ENCODE results near the gene LORICRIN. TPM values are rescaled to one million over a fixed set of nuclear protein-coding genes. Genes with fewer than 3 reads are reported as not detected.
"Not testable (repeated sequence)": the region's sequence is repeated elsewhere in the genome, so short reads cannot be mapped to it uniquely, and the experiment has no call there.

LORICRIN gene, protein sequence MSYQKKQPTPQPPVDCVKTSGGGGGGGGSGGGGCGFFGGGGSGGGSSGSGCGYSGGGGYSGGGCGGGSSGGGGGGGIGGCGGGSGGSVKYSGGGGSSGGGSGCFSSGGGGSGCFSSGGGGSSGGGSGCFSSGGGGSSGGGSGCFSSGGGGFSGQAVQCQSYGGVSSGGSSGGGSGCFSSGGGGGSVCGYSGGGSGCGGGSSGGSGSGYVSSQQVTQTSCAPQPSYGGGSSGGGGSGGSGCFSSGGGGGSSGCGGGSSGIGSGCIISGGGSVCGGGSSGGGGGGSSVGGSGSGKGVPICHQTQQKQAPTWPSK
- not detected in 2 replicates for total RNA-seq (2014; rRNA removed; shearing (Covaris generic))

DNA sequence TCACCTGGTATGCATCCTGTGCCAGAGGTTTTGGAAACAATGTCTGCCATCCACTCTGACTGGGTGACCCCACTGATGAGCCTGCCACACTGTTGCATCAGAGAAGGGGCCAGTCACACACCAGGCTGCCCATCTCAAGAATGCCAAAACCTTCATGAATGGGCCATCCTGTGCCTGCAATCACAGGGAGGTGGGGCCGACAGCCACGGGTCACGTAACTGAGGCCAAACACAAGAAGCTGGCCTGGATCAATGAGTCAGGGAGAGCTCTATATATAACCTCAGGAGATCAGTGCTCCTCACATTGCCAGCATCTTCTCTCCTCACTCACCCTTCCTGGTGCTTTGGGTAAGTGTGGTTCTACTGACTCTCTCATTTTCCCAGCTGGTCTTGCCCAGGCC lies at the start of gene LORICRIN:
Gene LORICRIN (plus strand): TSS at position 301 of the 400 bp plus-strand sequence. CDS start 1,263 bp downstream, outside the sequence.
- DNase-seq (ENCODE audit: low spot score): no peak

DNA sequence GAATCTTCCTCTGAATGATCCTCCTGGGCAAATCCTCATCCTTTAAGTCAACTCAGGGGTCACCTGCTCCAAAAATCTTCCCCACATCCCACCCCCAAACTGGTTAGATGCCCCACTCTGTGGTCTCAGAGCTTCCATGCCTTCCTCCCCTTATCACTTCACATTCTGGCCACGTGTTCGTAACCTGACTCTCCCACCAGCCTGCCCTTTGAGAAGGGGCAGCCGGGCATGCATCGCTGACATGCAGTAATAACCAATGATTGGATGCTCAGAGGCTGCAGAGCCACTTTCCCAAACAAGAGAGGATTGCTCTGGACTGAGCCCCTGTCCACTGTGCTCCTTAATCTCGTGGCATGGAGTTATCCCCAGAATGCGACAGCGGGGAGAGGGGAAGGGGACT lies 49.3 kb upstream of the LORICRIN start:
- DNase-seq (ENCODE audit: low spot score): no peak

DNA sequence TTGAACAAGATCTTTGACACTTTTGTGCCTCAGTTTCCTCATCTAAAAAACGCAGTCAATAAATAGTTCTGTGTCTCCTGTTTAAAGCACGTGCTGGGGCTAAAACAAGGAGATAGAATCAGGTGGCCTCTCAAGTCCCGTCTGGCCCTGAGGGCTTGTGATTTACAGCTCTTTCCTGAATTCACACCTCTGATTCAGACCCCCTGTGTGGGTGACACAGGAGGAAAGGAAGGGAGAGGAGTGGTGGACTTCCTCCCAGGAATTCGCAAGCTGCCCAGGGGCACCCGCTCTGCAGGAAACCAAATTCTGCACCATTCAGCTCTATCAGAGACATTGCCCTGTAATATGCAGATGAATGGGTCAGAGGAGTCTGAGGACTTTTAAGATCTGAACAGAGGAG lies 47.3 kb upstream of the LORICRIN start:
- DNase-seq (ENCODE audit: low spot score): no peak

DNA sequence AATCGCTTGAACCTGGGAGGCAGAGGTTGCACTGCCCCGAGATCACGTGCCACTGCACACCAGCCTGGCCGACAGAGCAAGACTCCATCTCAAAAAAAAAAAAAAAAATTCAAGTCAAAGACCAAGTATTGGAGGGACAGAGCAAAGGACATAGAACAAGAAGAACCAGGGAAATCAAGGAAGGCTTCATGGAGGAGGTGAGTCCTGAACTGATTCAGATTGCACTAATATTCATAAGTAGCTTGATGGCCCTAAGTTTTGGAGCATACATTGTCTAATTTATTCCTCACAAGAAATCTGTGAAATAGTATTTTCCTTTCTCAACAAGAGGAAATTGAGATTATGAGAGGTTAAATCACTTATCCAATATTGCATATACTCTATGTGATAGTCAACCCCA lies 46.0 kb upstream of the LORICRIN start:
- no peak for DNase-seq (ENCODE audit: low spot score)

DNA sequence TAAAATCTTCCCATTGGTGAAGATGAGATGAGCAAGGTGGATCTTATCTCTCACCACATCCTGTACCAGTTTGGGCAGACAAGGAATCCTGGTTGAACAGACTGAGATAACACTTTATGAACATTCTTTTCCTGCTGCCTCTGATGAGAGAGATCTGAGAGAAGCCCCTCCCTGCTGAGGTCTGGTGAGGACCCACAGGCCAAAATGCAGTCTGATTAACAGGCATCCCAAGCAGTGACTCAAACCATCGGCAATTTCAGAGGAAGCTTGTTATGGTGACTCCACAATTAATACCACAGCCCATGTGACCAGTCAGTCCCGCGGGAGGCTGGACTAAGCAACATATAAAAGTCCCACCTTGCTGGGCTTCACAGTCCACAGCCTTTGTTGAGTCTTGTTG lies 42.3 kb upstream of the LORICRIN start, which contains the start of gene PRR9:
Gene PRR9 (plus strand): TSS at position 373 of the 400 bp plus-strand sequence. CDS start 561 bp downstream, outside the sequence.
- DNase-seq (ENCODE audit: low spot score): no peak

DNA sequence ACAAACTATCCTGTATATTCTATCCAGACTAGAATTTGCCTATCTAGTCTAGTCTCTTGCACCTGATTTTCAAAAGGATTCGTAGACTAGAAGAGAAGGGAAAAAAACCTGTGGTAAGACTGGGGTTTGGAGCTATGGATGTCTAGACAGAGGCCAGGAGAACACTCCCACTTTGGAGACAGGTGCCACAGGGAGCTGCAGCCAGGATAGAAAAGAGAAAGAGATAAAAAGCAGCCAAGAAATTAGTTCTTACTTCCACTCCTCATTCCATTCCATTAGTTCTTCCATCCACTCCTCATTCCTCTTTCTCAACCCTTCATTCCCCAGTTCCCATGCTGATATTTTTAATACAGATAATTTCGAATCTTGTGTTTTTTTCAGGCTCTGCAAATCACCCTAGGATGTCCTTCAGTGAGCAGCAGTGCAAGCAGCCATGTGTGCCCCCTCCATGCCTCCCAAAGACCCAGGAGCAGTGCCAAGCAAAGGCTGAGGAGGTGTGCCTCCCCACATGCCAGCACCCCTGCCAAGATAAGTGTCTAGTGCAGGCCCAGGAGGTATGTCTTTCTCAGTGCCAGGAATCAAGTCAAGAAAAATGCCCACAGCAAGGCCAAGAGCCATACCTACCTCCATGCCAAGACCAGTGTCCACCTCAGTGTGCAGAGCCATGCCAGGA lies 41.6 kb upstream of the LORICRIN start:
- DNase-seq (ENCODE audit: low spot score): no peak

DNA sequence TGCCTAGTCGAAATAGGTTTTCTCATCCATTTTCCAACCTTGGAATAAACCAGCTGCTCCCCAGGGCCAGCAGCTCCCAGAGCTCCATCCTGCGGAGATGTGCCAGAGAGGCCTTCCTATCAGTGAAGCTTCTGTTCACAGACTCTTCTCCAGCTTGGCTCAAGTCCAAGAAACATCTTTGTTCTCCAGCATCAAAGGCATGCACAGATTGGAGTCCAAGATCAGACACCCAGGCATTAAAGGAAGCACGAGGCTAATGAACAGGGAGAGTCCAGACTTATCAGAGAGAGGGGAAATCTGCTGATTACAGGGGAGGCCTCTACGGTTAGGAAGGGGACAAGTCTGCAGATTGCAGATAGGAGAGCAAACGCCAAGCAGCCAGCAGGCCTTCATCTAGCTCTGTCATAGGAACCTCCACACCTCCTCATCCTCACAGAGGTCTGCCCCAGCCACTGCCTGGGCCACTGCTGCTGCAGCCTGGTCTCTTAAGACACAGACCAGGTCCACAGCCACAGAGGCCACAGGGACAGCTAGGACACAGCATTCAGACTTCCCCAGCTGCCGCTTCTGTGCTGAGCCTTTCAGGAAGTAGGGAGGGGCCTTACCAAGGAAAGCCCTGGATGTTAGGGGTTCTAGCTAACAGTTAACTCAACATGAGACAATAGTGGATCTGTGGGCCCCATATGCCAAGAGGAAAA lies 38.7 kb upstream of the LORICRIN start:
- DNase-seq (ENCODE audit: low spot score): no peak

DNA sequence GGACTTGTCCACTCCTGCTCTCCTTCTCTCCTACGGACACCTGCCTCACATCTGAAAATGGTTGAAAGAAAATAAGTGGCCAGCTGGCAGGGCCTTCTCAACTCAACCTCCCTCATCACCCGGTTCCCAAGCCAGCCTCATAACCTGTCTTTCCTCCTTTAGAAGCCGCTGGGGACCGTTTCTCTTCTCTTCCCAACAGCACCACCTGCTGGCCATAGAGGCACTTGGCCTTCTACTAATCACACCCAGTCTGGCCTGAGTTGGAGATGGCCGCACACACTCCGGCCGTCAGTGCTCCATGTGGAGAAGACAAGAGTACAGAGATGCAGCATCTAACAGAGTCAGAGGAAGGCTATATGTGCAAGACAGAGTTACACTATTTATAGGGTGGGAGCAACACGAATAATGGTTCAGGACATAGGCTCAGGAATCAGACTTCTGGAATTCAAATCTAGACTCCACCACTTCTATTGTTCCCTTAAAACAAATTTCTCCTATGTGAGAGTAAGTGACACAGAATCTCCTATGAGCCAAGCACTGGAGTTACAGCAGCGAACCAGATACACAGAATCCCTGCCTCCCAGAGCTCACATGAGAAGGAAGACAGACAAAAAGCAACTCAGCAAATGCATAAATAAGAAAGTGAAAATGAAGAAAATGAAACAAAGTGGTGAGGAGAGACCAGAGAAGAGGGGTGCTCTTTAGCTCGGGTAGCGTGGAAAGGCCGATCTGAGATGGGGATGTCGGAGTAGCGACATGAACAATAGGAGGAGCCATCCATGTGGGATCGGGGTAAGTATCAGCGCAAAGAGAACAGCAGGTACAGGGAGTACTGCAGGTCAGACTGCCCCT lies 36.2 kb upstream of the LORICRIN start:
- DNase-seq (ENCODE audit: low spot score): peak; percentile 45

DNA sequence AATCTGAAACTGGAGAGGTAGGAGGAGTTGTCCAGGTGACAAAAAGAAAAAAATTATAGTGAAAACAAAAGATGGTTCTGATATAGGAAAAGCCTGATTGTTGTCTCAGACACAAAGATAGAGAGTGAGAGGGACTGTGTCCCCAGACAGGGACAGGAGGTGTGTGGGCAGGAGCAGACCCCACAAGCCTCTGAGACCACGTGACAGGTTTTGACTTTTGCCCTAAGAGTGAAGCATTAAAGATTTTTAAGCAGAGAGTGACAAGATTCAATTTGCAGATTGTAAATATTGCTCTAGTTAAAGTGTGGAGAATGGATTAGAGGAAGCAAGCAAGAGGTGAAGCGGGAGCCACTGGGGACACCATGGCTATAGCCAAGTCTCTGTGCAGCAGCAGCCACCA lies 31.7 kb upstream of the LORICRIN start:
- no peak for DNase-seq (ENCODE audit: low spot score)

DNA sequence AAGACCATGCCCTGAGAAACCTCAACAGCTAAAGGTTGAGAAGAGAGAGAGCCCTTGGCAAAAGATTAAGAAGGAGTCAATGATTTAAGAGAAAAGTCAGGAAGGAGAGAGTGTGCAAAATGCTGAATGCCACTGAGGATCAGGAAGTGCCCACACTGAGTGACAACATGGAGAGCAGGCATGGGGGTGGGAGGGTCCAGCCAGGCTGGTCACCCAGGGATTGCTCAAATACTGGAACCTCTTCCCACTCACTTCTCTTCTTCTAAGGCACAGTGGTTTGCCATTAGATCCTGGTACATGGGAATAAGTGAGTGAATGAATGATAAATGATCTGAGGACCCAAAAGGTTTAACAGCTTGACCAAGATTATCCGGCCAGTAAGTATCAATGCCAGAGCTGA lies 31.0 kb upstream of the LORICRIN start:
- DNase-seq (ENCODE audit: low spot score): no peak

DNA sequence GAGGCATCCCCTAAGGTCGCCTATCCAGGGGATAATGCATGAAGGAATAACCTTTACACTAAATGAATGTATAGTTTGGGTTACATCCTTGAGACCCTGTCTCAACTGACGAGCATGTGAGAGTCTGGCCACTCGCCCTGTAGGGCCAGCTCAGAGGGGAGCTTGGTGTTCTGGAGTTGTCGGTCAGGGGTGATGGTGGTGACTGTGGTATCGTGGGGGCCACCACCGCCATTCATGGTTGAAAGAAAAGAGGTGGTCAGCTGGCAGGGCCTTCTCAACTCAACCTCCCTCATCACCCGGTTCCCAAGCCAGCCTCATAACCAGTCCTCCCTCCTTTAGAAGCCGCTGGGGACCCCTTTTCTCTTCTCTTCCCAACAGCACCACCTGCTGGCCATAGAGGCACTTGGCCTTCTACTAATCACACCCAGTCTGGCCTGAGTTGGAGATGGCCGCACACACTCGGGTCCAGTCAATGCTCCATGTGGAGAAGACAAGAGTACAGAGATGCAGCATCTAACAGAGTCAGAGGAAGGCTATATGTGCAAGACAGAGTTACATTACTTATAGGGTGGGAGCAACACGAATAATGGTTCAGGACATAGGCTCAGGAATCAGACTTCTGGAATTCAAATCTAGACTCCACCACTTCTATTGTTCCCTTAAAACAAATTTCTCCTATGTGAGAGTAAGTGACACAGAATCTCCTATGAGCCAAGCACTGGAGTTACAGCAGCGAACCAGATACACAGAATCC lies 30.2 kb upstream of the LORICRIN start:
- not testable (repeated sequence) for DNase-seq (ENCODE audit: low spot score)

DNA sequence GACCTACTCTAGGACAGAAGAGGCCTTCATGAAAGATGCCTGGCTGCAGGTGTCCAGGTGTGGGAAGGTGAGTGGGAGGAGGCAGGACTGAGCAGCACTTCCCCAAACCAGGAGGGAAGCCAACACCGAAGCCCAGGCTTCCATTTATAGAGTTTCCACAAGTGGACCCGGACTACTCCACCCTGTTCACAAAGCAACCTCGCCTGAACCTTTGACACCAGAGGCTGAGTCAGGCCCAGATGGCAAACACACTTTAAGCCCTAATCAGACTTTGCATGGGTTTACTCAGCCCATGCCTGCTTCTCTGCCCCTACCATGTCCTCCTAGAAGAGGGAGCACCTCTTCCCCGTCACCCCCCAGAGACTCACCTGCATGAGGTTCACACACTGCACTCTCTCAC lies 28.1 kb upstream of the LORICRIN start:
- no peak for DNase-seq (ENCODE audit: low spot score)

DNA sequence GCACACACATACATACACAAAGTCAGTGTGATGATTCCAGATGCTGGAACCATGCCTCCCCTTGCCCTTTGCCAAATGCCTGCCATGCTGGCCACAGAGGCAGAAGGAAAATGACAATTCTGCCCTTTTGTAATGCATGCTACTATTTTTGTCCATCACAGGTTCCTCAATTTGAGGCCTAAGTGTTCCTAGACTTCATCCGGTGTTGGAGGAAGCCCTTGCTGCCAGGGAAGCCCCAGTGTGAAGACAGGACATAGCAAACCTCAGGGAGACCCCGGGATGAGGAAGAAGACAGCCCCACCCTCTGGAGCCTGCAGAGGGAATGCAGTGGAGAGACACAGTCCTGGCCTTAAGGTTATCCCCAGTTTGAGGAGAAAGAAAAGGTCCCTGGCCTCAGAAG lies 27.7 kb upstream of the LORICRIN start:
- DNase-seq (ENCODE audit: low spot score): no peak

DNA sequence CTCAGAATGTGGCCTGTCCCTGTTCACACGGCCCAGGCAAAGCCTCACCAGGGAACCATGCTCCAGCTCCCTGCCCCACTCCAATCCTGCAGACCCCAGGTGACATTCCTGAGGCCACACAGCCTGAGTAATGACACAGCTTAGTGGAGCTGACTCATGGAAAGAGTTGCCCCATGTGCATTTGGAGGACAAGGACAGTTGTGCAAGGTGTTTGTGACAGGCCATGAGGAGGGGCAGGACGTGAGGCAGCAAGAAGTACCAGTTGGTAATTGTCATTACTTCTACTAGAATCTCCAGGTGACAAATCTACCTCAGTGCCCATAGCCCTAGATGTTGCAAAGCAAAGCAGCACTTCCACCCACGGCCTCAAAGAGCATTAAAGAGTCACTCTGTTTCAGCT lies 26.9 kb upstream of the LORICRIN start:
- DNase-seq (ENCODE audit: low spot score): no peak

DNA sequence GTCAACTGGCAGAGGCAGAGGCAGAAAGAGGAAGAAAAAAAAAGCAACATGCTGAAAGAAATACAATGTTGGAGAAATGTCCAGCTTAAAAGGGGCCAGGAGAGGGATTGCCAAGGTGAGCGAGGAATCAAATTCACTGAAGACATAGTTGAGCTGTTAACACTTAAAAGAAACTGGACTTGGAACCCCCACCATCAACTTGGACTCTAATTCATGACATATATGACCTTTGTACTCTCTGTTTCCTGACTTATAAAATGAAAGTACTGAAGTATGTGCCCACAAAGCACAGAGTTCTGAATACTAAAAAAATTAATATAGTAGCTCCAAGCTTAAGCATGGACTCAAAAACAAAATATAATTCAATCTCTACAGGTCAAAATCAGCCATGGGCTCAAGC lies 26.0 kb upstream of the LORICRIN start:
- DNase-seq (ENCODE audit: low spot score): no peak

DNA sequence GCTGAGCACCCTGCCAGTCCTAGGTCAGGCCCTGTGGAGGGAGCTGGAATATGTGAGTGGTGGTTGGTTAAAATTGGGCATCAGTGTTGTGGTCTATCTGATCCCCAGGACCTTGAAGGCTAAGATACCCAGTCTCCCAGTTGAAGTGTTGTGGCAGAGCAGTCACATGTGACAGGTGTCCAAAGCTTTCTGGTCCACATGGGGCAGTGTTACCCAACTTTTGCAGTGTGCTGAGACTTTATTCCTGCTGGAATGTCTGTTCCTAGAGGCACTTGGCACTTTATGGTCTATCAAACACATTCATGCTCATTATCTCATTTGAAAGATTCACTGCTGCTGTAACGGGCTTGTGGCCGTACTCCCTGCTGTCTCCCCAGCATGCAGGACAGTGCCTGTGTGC lies 21.0 kb upstream of the LORICRIN start:
- DNase-seq (ENCODE audit: low spot score): no peak

DNA sequence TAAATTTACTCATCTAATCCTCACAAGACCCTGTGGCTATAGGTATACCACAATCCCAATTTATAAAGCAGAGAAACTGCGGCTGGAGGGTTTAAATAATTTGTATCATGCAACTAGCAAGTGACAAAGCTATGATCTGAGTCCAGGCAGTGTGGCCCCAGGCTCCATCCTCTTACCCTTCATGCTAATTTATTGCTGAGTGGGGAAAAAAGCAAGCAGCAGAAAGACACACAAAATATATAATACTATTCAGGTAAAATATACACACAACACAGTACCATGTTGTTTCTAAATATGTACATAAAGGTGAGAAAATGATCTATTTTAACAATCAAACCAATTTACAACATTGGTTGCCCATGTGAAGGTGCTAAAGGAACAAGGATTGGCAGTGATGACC lies 17.3 kb upstream of the LORICRIN start:
- no peak for DNase-seq (ENCODE audit: low spot score)

DNA sequence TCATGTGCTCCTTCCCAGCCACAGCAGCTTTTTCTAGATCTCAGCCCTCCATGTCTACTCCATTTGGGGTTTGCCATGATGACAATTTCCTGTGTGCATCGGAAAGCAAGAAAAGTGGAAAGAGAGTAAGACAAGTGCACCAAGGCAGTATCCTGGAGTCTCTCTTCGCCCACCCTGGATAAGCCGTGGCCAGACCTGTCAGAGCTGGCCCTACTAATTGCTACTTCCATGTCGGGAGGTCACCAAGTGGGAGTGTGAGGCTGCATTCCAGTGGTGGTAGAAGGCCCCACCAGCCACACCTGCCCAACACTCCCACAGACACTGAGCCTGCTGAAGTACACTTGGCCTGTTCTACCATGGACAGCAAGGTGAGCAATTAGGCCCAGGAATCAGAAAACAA lies 14.0 kb upstream of the LORICRIN start:
- no peak for DNase-seq (ENCODE audit: low spot score)

DNA sequence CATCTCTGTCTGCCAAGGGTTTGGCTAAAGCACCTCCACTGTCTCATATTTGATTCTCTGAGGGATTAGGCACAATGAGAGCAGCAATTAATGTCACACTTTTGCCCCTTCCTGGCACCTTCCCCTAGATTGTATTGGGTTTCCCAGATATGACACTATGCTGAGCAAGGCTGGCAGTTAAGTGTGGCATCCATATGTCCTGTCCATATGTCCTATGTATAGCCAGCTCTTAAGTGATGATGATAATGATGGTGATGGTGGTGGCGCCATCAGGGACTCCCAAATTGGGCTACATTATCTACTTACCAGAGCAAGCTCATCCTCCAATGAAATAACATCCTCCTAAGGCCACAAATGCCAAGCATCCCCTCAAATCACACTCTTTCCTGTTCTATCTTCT lies 13.5 kb upstream of the LORICRIN start:
- DNase-seq (ENCODE audit: low spot score): no peak

DNA sequence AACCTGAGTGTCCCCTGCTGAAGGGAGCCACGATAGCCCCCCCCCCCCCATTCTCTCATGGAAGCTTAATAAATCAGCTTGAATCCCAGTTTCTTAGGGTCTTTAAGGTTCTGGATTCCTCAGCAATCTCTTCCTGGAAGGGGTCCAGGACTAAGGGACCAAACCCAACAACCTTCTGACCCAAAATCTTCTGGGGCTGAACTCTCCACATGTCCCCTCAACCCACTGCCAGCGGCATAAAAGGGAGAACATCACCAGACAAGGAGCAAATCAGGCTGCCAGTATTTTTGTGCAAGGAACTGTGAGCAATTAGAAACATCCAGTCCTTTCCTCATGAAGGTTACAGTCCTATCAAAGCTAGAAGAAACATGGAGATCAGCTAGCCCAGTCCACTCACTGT lies 12.7 kb upstream of the LORICRIN start:
- no peak for DNase-seq (ENCODE audit: low spot score)
